Measurements from ENCODE around the gene NR0B2. TPM values are rescaled to one million over a fixed set of nuclear protein-coding genes. Genes with fewer than 3 reads are reported as not detected.

NR0B2 gene
- total and polyA plus RNA-seq, 2 of the 13 experiments (the other 11 are each of a cell fraction or from before 2014, with no cell fraction given): 72.5 to 133 TPM

GRCh38 chr1:26957306-26957705, 43.5 kb upstream of the NR0B2 start:
- TF ChIP-seq POLR2AphosphoS2 (IDR thresholded peaks at IDR 0.05; ENCODE audit: low read depth, low read length) (no peak), ERF (CRISPR knock-in tag; IDR thresholded peaks at IDR 0.05) (no peak), SIN3B (IDR thresholded peaks at IDR 0.05; ENCODE audit: low read length) (no peak)
- POLR2A ChIA-PET: no interaction called here
- ATAC-seq: no peak
- DNase-seq (ENCODE audit: low spot score): no peak
- Histone ChIP-seq H3K27me3 (ENCODE audit: control insufficient read depth in 1 of 2, insufficient read depth in 2 of 2, low read length in 2 of 2) (no peaks in the 10 kb centered on the region; a peak in 1 of 5 replicates), H3K36me3 (replicated peaks in 1 of 2; ENCODE audit: control insufficient read depth in 1 of 2, insufficient read depth in 2 of 2, low read length in 2 of 2) (no peaks in the 10 kb centered on the region), H3K79me2 (ENCODE audit: insufficient read depth, low read length) (no peaks in the 10 kb centered on the region), H3K4me3 (replicated peaks in 1 of 3; ENCODE audit: insufficient read depth in 1 of 3, low read depth in 2 of 3, low read length in 3 of 3) (no peak overlapping the region), H3K9me3 (ENCODE audit: low read length) (no peaks in the 10 kb centered on the region), H3K27ac (ENCODE audit: extremely low read length, insufficient read depth, low read length) (no peak overlapping the region), H2AFZ (ENCODE audit: low read length) (no peak overlapping the region), H3K9ac (ENCODE audit: insufficient read depth, low read depth, low read length) (no peak overlapping the region), H3K4me2 (ENCODE audit: low read depth, low read length) (no peak overlapping the region), H3K4me1 (ENCODE audit: insufficient read depth, low read length) (peaks cover 41% of the 10 kb centered on the region), H4K20me1 (ENCODE audit: insufficient read depth, low read length) (no peaks in the 10 kb centered on the region)
- BruUV-seq (replicated peaks): no TSS peak
- CTCF ChIA-PET (ENCODE audit: low intra/inter-chr PET ratio, low total read pairs): no interaction called here
- 87% methylated on average over 3 of the region's 3 CpGs for WGBS (ENCODE audit: low lambda C conversion rate)
- in situ Hi-C loops (cut with HindIII; ENCODE audit: extremely low pct_ligation_motif_present, low pct_unique_long_range_greater_than_20kb) (no loop called here), intact Hi-C loops (cut with micrococcal nuclease; ENCODE audit: unreplicated experiment) (no loop called here)
- no peak for FAIRE-seq

GRCh38 chr1:26956321-26956720, 42.5 kb upstream of the NR0B2 start:
- no peak for DNase-seq (ENCODE audit: low spot score)
- Histone ChIP-seq H4K20me1 (ENCODE audit: insufficient read depth, low read length) (no peaks in the 10 kb centered on the region), H3K27ac (ENCODE audit: extremely low read length, insufficient read depth, low read length) (no peak overlapping the region), H3K79me2 (ENCODE audit: insufficient read depth, low read length) (no peaks in the 10 kb centered on the region), H3K27me3 (ENCODE audit: control insufficient read depth in 1 of 2, insufficient read depth in 2 of 2, low read length in 2 of 2) (no peaks in the 10 kb centered on the region; a peak in 1 of 5 replicates), H2AFZ (ENCODE audit: low read length) (no peak overlapping the region), H3K9me3 (ENCODE audit: low read length) (no peaks in the 10 kb centered on the region), H3K4me1 (ENCODE audit: insufficient read depth, low read length) (peaks cover 32% of the 10 kb centered on the region), H3K4me2 (ENCODE audit: low read depth, low read length) (no peak overlapping the region), H3K4me3 (replicated peaks in 1 of 3; ENCODE audit: insufficient read depth in 1 of 3, low read depth in 2 of 3, low read length in 3 of 3) (no peak overlapping the region), H3K36me3 (replicated peaks in 1 of 2; ENCODE audit: control insufficient read depth in 1 of 2, insufficient read depth in 2 of 2, low read length in 2 of 2) (no peaks in the 10 kb centered on the region; a peak in 1 of 5 replicates), H3K9ac (ENCODE audit: insufficient read depth, low read depth, low read length) (no peak overlapping the region)
- WGBS (ENCODE audit: low lambda C conversion rate): 87% methylated on average over 3 of the region's 3 CpGs
- ChIA-PET CTCF (ENCODE audit: low intra/inter-chr PET ratio, low total read pairs) (no interaction called here), POLR2A (interaction anchor here (2.3 kb wide), 1 partner anchor 43 kb away, joined by 7 read pairs; the partner anchor contains the start of gene NR0B2)
- BruUV-seq (replicated peaks): no TSS peak
- intact Hi-C loops (cut with micrococcal nuclease; ENCODE audit: unreplicated experiment) (no loop called here), in situ Hi-C loops (cut with HindIII; ENCODE audit: extremely low pct_ligation_motif_present, low pct_unique_long_range_greater_than_20kb) (no loop called here)
- ATAC-seq: no peak
- FAIRE-seq: no peak
- no peak for TF ChIP-seq GPBP1L1 (CRISPR knock-in tag; IDR thresholded peaks at IDR 0.05)
- TF ChIP-seq NONO (IDR thresholded peaks at IDR 0.05): no peak
- TF ChIP-seq NONO (CRISPR knock-in tag; conservative IDR thresholded peaks at IDR 0.05): no peak
- TF ChIP-seq, protein P1, sequence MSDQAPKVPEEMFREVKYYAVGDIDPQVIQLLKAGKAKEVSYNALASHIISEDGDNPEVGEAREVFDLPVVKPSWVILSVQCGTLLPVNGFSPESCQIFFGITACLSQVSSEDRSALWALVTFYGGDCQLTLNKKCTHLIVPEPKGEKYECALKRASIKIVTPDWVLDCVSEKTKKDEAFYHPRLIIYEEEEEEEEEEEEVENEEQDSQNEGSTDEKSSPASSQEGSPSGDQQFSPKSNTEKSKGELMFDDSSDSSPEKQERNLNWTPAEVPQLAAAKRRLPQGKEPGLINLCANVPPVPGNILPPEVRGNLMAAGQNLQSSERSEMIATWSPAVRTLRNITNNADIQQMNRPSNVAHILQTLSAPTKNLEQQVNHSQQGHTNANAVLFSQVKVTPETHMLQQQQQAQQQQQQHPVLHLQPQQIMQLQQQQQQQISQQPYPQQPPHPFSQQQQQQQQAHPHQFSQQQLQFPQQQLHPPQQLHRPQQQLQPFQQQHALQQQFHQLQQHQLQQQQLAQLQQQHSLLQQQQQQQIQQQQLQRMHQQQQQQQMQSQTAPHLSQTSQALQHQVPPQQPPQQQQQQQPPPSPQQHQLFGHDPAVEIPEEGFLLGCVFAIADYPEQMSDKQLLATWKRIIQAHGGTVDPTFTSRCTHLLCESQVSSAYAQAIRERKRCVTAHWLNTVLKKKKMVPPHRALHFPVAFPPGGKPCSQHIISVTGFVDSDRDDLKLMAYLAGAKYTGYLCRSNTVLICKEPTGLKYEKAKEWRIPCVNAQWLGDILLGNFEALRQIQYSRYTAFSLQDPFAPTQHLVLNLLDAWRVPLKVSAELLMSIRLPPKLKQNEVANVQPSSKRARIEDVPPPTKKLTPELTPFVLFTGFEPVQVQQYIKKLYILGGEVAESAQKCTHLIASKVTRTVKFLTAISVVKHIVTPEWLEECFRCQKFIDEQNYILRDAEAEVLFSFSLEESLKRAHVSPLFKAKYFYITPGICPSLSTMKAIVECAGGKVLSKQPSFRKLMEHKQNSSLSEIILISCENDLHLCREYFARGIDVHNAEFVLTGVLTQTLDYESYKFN (CRISPR knock-in tag; conservative IDR thresholded peaks at IDR 0.05): no peak
- TF ChIP-seq ZNF260 (CRISPR knock-in tag; IDR thresholded peaks at IDR 0.05; ENCODE audit: borderline replicate concordance, low read depth): no peak
- TF ChIP-seq MEIS2 (CRISPR knock-in tag; IDR thresholded peaks at IDR 0.05): no peak
- no peak for TF ChIP-seq RFXANK (CRISPR knock-in tag; IDR thresholded peaks at IDR 0.05)
- TF ChIP-seq ZNF619 (CRISPR knock-in tag; IDR thresholded peaks at IDR 0.05): no peak
- TF ChIP-seq NFIB (CRISPR knock-in tag; IDR thresholded peaks at IDR 0.05; ENCODE audit: borderline replicate concordance): no peak
- TF ChIP-seq TBP (CRISPR knock-in tag; IDR thresholded peaks at IDR 0.05): no peak
- TF ChIP-seq NCOA1 (CRISPR knock-in tag; IDR thresholded peaks at IDR 0.05): no peak
- TF ChIP-seq ZNF354B (CRISPR knock-in tag; IDR thresholded peaks at IDR 0.05): no peak
- TF ChIP-seq ZMAT3 (CRISPR knock-in tag; conservative IDR thresholded peaks at IDR 0.05): no peak
- TF ChIP-seq KLF13 (CRISPR knock-in tag; IDR thresholded peaks at IDR 0.05): no peak
- TF ChIP-seq ZC3H13 (CRISPR knock-in tag; IDR thresholded peaks at IDR 0.05): no peak

Measured in HepG2 (cell line).